CMK (cell line): ENCODE results near the gene CFAP97D2.
"Not testable (repeated sequence)": the region's sequence is repeated elsewhere in the genome, so short reads cannot be mapped to it uniquely, and the experiment has no call there.

Experiments used
- DNase-seq: peaks from one replicate; pipeline ENCODE4 v3.0.0-alpha.2; 2010; ENCODE audit warnings: low read depth

Gene CFAP97D2

DNA sequence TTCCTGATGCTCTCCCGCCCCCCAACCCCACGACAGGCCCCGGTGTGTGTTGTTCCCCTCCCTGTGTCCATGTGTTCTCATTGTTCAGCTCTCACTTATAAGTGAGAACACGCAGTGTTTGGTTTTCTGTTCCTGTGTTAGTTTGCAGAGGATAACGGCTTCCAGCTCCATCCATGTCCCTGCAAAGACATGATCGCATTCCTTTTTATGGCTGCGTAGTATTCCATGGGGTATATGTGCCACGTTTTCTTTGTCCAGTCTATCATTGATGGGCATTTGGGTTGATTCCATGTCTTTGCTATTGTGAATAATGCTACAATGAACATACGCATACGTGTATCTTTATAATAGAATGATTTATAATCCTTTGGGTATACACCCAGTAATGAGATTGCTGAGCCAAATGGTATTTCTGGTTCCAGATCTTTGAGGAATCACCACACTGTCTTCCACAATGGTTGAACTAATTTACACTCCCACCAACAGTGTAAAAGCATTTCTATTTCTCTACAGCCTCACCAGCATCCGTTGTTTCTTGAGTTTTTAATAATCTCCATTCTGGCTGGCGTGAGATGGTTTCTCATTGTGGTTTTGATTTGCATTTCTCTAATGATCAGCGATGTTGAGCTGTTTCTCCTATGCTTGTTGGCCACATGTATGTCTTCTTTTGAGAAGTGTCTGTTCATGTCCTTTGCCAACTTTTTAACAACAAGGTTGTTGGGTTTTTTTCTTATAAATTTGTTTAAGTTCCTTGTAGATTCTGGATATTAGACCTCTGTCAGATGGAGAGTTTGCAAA lies 20.0 kb upstream of the CFAP97D2 start:
- DNase-seq = not testable (repeated sequence)

DNA sequence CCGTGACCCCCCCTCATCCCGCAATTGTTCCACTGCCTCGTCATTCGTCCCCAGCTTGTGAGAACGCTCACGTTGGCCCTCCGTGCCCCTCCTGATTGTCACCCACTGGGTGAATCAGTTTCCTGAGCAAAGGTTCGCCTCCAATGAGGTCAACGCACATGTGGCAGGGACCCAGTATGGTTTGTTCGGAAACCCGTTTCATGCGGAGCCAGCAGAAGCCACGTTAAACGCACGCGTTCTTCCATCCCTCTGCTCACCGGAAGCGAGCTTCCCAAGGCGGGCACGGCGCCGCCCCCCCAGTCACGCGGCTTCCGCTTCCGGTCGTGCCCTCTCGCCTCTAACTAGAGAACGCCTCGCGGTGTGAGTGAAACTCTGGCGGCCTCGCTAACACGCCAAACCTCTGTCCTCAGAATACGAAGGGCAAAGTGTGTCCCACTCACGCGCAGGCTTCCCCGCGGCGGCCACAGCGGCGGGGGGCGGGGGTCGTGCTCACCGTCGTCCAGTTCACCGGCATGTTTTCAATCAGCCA lies 18.0 kb upstream of the CFAP97D2 start:
- no peak for DNase-seq

DNA sequence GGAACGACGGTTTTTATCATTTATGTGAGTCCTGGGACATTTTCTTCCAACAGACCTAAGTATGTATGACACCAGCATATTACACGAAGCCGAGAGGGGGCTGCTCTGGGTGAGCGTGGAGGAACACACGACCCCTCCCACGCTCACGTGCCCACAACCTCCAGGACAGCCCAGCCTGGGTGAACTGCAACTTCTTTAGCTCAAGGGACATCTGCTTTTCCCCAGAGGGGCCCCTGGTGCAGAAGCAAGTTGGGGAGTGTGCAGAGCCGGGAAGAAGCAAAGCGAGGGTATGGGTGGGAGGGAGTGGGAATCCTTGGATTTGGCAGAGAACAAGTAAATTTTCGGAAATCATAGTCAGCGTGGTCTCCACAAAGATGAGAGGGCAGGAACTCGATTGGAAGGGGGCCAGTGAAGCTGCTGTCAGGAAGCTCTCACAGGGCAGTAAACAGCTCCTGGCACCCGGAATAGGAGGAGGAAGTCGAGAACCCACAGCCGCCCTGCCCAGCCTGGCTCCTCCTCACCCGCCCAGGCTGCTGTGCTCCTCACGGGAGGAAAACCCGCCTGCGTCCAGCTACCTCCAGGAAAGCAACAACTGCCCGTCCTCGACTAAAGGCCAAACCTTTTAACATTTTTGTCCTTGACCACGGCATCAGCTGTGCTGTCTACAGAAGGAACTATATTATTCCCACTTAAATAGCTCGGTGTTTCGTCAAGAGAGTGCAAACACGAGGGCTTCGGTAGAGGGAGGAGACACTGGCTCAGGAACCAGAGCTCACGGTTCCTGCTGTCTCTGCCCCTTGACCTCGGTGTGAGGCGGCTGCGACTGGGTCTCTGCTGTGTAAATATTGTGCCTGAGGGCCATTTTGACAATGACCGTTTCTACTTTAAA lies 17.2 kb upstream of the CFAP97D2 start:
- no peak for DNase-seq

DNA sequence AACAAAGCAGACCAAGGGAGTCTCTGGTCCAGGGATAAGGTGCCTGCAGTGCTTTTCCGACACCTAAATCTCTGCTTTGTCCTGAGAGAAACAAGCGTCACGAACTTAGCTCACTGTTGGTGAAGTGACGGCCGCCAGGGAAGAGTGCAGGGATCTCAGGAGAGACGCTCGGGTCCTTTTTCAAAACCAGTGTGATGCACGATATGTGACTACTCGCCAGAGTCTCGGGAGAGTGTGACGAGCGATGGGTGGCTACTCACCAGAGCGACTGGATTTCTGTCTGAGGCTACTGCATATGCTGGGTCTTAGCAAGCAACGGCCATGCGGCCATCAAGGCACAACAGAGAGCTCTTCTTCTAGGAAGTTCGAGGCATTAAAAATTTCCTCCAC lies 16.5 kb upstream of the CFAP97D2 start:
- DNase-seq = no peak

DNA sequence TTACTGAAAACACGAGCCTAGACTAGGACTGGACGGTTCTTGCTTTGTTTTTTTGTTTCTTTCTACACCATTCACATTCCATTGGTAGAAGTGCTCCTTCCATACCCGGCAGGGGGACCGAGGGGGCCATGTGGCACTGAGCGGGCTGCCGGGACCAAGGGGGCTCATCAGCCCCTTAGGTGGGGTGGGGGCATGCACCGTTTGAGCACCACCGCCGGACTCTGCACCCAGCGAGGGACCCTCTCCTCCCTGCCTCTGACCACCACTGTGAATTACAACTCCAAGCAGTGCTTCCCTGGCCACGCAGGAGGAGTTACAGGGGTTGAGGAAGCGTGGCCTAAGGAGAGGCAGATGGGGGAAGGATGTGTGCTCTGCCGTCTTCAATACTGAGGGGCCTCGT lies 15.0 kb upstream of the CFAP97D2 start:
- no peak for DNase-seq

DNA sequence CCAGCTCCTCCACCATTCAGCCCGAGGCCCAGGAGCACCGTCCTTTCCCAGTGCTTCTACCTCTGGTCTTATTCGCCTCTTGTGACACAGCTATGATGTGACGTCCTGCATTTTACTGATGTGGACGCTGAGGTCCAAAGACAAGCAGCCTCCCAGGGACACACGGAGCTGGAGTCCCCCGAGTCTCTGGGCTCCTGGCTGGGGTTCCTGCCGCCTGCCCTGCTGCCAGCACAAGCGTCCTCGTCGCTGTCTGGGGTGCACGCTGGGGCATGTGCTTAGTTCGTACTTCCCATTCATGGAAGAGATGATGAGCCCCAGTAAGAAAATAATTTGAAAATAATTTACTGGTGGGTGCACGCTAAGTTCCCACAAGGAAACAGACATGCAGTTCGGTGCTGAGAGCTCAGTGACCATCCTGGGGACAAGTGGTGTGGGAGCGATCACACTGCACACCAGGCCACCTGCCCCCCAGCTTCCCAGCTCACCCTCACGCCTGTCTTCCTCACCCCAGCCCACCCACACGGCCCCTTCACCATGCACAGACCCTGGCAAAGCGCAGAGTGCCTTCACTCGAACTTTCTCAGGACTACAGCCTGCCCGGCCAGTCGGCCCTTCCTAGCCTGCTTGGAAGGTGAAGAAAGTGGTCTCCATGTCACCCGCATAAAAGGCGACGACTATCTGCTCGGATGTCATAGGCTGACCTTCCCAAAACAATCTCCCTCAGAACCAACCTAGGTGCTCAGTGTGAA lies 14.2 kb upstream of the CFAP97D2 start:
- DNase-seq = no peak

DNA sequence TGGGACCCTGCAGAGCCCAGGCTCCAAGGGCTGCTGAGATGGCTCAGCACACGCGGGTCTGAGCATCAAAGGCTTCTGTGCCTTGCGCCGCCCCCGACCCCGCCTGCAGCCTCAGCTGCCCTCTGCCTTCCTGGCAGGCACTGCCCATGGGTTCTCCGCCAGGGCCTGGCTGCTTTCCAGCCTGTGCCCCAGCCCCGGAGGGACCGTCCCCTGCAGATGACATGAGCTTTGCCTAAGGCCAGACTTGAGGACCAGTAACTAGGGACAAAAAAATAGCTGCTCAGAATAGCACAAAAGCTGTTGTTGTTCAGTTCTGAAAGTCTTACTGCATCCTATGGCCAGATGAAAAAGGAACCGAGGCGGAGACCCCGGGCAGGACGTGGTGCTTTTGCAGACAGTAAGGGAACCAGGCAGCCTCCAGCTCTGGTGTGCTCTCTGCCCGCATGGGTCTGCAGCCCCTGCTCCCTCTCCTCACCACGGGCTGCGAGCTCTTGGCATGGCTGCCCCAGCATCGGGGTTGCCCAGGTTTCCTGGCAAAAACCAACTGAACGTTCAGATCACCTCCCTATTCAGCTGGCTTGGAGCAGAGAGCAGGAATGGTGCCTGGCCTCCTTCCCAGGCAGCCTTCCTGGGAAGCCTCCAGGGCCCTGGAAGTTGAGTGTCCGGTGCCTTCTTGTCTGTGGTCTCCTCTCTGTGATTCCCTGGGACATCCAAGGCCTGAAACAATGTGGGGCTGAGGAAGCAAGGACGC lies 12.5 kb upstream of the CFAP97D2 start:
- DNase-seq = no peak

DNA sequence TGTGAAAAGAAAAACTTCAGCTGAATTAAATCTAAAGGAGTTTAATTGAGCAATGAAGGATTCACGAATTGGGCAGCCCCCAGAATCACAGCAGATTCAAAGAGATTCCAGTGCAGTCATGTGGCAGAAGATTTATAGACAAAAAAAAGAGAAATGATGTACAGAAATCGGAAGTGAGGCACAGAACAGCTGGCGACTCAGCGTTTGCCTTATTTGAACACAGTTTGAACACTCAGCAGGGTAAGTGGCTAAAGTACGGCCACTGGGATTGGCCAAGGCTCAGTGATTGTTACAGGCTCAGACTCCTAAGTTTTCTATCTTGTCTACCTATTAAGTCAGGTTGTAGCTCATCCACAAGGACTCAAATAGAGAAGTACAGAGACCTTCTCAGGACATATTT lies 11.6 kb upstream of the CFAP97D2 start:
- DNase-seq = no peak

DNA sequence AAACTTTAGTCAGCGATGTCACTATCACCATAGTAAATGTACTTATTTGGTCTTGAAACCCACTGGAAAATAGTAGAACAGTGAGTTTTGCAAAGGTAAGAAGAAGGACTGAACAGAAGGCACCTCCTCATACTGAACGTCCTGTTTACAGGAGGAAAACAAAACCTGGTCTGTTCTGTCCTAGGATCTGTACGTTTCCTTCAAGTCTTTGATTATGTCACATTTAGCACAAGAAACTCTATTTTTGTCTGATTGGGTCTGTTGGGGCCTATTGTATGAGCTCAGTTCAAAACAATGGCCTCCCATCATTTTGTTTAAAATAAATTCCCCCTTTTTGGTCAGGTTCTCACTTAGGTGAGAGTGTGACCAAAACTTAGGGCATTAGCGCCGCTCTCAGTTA lies 11.2 kb upstream of the CFAP97D2 start:
- DNase-seq = no peak

DNA sequence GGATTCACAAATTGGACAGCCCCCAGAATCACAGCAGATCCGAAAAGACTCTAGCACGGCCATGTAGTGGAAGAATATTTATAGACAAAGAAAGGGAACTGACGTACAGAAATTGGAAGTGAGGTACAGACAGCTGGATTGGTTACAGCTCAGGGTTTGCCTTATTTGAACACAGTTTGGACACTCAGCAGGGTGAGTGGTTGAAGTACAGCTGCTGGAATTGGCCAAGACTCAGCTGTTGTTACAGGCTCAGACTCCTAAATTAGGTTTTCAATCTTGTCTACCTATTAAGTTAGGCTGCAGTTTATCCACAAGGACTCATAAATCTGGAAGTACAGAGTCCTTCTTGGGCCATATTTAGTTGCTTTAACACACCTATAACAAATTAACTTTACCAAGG lies 5.8 kb upstream of the CFAP97D2 start:
- no peak for DNase-seq

DNA sequence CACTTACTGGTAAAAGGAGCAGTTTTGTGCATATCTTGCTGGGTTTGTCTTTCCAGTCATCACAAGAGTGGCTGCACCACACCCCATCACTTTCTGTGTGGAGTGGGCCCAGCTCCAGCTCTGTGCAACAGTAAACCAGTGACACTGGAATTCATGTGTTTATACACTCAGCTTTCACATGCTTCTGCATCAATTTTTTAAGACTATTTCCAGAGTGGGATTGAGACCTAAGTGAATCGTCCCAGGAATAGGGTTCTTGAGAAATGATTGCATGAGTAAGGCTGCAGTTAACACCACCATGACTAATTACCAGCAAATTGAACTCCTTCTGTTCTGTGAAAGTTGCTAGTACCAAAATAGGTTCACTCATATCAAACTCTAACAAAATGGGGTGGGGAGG lies 5.3 kb upstream of the CFAP97D2 start:
- no peak for DNase-seq

DNA sequence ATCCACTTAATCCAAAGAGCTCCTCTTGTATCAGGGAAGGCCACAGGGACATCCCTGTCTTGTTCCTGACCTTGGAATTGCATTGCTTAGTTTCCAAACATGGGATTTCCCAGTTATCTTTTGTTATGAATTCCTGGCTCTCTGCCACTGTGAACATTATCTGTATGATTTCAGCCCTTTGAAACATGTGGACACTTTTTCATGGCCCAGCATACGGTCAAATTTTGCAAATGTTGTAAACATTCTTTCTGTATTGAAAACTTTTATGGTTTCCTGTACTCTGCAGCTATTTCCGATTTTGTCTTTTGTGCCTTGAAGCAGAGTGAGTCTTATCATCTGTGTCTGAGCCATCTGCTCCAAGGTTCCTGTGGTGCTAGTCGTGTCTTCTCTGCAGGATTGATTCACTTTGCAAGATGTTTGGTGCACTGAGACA lies 4.5 kb upstream of the CFAP97D2 start:
- DNase-seq = peak; percentile 52

DNA sequence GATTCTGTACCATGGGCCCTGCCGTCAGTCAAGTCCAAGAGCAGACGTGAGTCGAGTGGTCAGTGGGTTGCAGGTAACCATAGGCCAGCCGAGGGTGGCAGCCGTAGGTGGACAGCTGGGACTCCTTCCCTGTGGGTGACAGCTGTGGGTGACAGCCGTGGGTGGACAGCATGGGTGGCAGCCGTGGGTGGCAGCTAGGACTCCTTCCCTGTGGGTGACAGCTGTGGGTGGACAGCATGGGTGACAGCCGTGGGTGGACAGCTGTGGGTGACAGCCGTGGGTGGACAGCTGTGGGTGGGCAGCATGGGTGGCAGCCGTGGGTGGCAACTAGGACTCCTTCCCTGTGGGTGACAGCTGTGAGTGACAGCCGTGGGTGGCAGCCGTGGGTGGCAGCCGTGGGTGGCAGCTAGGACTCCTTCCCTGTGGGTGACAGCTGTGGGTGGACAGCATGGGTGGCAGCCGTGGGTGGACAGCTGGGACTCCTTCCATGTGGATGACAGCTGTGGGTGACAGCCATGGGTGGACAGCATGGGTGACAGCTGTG lies 2.6 kb upstream of the CFAP97D2 start:
- DNase-seq = not testable (repeated sequence)

DNA sequence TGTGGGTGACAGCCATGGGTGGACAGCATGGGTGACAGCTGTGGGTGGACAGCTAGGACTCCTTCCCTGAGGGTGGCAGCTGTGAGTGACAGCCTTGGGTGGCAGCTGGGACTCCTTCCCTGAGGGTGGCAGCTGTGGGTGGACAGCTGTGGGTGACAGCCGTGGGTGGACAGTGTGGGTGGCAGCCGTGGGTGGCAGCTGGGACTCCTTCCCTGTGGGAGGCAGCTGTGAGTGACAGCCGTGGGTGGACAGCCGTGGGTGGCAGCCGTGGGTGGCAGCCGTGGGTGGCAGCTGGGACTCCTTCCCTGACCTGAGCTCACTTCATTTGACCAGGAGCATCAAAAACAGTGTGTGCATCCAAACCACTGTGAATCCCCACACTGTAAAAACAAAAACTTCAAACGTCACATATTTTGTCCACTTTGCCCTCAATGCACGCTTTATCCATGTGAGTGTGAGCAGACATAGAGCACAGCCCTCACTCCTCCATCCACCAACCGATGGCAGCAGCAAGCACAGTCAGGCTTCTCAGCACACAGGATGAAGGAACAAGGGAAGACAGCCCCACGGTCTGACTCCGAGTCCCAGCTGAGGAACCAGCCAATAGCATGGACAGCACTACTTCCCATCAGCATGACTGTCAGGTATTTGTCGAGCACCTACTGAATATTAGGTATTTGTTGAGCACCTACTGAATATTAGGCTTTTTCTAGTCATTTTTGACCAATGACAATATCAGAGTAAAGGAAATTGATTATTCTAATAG lies 1.6 kb upstream of the CFAP97D2 start:
- no peak for DNase-seq

DNA sequence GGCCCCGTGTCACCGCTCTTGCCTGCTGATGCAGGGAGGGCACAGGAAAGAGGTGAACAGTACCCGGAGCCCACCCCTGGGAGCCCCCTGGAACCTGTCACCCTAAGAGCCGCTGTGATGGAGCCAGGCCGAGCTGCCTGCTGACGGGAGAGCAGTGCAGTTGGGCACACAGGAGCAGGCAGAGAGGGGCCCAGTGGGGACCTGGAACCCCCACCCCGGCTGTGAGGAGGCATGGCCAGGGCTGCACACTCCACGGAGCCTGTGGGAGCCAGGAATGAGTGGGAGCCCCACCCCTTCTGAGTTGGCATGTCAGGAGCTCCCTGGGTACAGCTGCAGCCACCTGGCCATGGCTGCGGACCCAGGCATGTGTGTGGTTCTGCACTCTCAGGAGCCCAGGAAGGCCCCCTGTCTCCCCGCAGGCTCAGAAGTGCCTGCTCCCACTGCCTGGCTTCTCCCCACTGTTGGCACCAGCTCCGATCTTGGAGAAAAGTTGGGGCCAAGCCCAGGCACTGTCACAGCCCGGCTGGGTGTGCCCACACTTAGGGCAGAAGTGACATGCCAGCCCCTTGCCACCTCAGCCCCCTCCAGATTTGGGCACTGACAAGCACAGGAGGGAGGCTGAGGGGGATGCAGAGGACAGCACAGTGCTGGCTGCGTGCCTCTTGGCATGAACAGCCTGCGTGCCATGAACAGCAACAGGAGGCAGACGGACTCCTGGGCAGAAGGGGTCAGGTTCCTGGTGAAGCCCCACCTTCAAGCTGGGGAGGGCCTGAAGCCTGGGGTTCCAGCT lies 6.3 kb downstream of the CFAP97D2 start:
- no peak for DNase-seq

DNA sequence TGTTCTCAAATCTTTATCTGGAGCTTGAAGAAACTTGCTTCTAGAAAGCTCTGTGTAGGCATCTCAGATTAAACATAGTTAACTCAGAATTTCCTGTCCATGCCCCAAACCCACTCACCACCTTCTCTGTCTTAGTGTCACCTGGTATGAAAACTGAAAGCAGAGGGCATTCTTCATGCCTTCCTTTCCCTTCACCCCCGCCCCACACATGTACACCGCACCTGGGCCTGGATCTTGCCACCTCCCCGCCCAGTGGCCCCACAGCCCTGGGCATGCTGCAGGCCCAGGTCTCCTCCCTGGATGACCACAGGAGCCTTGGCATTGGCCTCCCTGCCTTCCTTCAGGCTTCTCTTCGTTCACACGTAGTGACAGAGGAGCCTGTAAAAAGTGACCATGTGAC lies 15.8 kb downstream of the CFAP97D2 start:
- no peak for DNase-seq

DNA sequence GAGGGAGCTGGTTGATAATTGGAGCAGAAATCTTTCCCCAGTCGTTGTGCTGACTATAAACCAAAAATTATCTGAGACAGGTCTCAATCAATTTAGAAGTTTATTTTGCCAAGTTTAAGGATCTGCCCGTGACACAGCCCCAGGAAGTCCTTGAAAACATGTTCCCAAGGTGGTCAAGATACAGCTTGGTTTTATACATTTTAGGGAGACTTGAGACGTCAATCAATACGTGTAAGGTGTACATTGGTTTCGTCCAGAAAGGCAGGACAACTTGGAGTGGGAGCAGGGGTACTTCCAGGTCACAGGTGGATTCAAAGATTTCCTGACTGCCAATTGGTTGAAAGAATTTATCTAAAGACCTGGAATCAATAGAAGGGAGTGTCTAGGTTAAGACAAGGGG lies 17.6 kb downstream of the CFAP97D2 start:
- DNase-seq = no peak

DNA sequence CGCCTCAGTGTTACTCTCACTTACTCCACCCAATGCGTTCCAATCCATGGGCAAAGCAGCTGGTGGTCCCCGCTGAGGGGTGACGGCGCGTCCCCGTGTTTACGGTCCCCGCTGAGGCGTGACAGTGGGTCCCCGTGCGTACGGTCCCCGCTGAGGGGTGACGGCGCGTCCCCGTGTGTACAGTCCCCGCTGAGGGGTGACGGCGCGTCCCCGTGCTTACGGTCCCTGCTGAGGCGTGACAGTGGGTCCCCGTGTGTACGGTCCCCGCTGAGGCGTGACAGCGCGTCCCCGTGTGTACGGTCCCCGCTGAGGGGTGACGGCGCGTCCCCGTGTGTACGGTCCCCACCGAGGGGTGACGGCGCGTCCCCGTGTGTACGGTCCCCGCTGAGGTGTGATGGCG lies 19.5 kb downstream of the CFAP97D2 start:
- DNase-seq = no peak

DNA sequence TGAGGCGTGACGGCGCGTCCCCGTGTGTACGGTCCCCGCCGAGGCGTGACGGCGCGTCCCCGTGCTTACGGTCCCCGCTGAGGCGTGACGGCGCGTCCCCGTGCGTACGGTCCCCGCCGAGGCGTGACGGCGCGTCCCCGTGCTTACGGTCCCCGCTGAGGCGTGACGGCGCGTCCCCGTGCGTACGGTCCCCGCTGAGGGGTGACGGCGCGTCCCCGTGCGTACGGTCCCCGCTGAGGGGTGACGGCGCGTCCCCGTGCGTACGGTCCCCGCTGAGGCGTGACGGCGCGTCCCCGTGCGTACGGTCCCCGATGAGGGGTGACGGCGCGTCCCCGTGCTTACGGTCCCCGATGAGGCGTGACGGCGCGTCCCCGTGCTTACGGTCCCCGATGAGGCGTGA lies 20.5 kb downstream of the CFAP97D2 start:
- not testable (repeated sequence) for DNase-seq

DNA sequence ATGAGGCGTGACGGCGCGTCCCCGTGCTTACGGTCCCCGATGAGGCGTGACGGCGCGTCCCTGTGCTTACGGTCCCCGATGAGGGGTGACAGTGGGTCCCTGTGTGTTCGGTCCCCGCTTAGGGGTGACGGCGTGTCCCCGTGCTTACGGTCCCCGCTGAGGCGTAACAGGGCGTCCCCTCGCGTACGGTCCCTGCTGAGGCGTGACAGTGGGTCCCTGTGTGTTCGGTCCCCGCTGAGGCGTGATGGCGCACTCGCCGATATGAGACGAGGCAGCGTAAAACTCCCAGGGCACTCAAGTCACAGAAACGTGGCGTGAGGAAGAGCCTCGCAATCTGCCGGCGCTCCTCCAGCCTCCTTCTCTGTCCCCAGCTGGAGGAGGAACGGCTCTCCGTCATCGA lies 20.9 kb downstream of the CFAP97D2 start:
- DNase-seq = no peak
